Caco-2 (cell line): Measurements from ENCODE around the gene ANKLE1. TPM values are rescaled to one million over a fixed set of nuclear protein-coding genes. Genes with fewer than 3 reads are reported as not detected.

ENCODE experiments used
- BruUV-seq: library from RNA; stranded (reverse); fragments of 400-500 nt; replicated peaks from 2 replicates; lab custom pipeline; 2021; lab: Mats Ljungman, UMichigan
- CTCF ChIA-PET: fragments of 300-600 bp; sonication (Branson Sonifier 250); formaldehyde crosslinking; loops from one replicate; lab custom pipeline; 2022; ENCODE audit warnings: antibody characterized with exemption; lab: Charles Lee
- POLR2A ChIA-PET: fragments of 300-600 bp; sonication (Branson Sonifier 250); formaldehyde crosslinking; loops from one replicate; lab custom pipeline; 2022; ENCODE audit warnings: antibody characterized with exemption; lab: Charles Lee
- DNase-seq, 2 experiments: peaks; one replicate each; pipeline versions ENCODE4 v3.0.0 to v3.0.0-alpha.2; 2020 to 2022
- H3K27me3 ChIP-seq: replicated peaks from 2 replicates; pipeline ENCODE4 v1.6.0; 2011; ENCODE audit warnings: low read length; ENCODE audit not compliant: control insufficient read depth, insufficient read depth
- H3K36me3 ChIP-seq: 2 replicates; pipeline ENCODE4 v1.5.1; 2011; ENCODE audit warnings: low read length; ENCODE audit not compliant: control insufficient read depth, insufficient read depth
- H3K4me1 ChIP-seq: fragments of 250-450 bp; sonication (Bioruptor Pico); 2 replicates; pipeline ENCODE4 v1.5.1; 2020; ENCODE audit warnings: mild to moderate bottlenecking
- H3K4me3 ChIP-seq: 2 replicates; pipeline ENCODE4 v1.5.1; 2011; ENCODE audit warnings: low read depth, mild to moderate bottlenecking, control low read depth, low read length
- H3K9me3 ChIP-seq: fragments of 250-450 bp; sonication (Bioruptor Pico); 2 replicates; pipeline ENCODE4 v1.5.1; 2020; ENCODE audit warnings: mild to moderate bottlenecking, moderate library complexity
- H3K27ac Mint-ChIP-seq: one replicate; pipeline ENCODE4 v1.8.0; 2022; ENCODE audit warnings: mixed read lengths; ENCODE audit not compliant: unreplicated experiment
- H3K27me3 Mint-ChIP-seq: one replicate; pipeline ENCODE4 v1.8.0; 2022; ENCODE audit warnings: mixed read lengths; ENCODE audit not compliant: insufficient read depth, unreplicated experiment
- H3K36me3 Mint-ChIP-seq: one replicate; pipeline ENCODE4 v1.8.0; 2022; ENCODE audit warnings: mild to moderate bottlenecking, mixed read lengths; ENCODE audit not compliant: insufficient read depth, unreplicated experiment
- H3K4me1 Mint-ChIP-seq: one replicate; pipeline ENCODE4 v1.8.0; 2022; ENCODE audit warnings: low read depth, mixed read lengths; ENCODE audit not compliant: unreplicated experiment
- H3K4me3 Mint-ChIP-seq: one replicate; pipeline ENCODE4 v1.8.0; 2022; ENCODE audit warnings: mild to moderate bottlenecking, moderate library complexity, mixed read lengths; ENCODE audit not compliant: unreplicated experiment
- H3K9me3 Mint-ChIP-seq: one replicate; pipeline ENCODE4 v1.8.0; 2022; ENCODE audit warnings: mixed read lengths; ENCODE audit not compliant: unreplicated experiment
- CTCF ChIP-seq, 2 experiments: fragments of 200-600 bp in 1 of 2; IDR thresholded peaks; 1 replicate in 1 of 2; 2 replicates in 1 of 2; pipeline versions ENCODE4 v1.5.1 to v1.8.0; 2011 to 2022; ENCODE audit warnings: antibody characterized with exemption in 1 of 2, control low read depth in 1 of 2, inconsistent platforms in 1 of 2, low read depth in 1 of 2, low read length in 1 of 2, mild to moderate bottlenecking in 1 of 2, moderate library complexity in 1 of 2; ENCODE audit not compliant: insufficient read depth in 1 of 2, severe bottlenecking in 1 of 2, unreplicated experiment in 1 of 2
- intact Hi-C: fragments of 100-400 bp; cut with micrococcal nuclease; formaldehyde crosslinking; loops from one replicate; pipeline ENCODE4 v1.10.0; 2022; ENCODE audit not compliant: unreplicated experiment
- total RNA-seq: library from RNA; stranded (reverse); gene quantifications from 2 replicates; pipeline ENCODE4 v1.2.3, GENCODE V29; 2022

The ANKLE1 gene
- total RNA-seq, 1 experiment from 2014 or later: 14.3 TPM

DNA sequence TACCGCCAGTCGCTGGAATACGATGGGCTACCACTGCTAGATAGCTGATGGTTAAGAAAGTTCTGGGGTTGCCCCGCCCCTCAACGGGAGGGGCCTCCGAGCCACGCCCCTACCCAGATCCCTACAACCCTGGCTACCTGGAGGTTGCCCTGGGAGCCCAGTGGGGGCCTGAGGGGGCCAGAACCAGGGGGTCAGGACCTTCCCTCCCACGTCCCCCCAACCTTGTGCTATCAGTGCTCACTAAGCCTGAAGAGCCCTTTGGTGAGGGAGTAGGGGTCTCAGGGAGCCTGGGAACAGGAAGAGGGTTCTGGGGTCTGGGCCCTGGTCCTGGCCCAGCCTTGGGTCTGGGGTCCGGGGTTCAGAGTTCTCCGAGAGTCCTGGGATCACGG is 46.8 kb upstream of the ANKLE1 start:
- CTCF ChIA-PET: no interaction called here
- no peak for DNase-seq
- POLR2A ChIA-PET: interaction anchor here (0.7 kb wide), 1 partner anchor 19 kb away, joined by 3 read pairs; the partner anchor contains the start of gene USE1
- no TSS peak for BruUV-seq
- Mint-ChIP-seq H3K36me3 (peaks cover 78% of the 10 kb centered on the region), H3K9me3 (no peaks in the 10 kb centered on the region), H3K27ac (no peak overlapping the region), H3K4me3 (no peak overlapping the region), H3K27me3 (no peaks in the 10 kb centered on the region), H3K4me1 (peaks cover 1% of the 10 kb centered on the region)
- peaks cover 2% of the 10 kb centered on the region; the same call in 1 of the 2 replicates for H3K4me1 ChIP-seq
- TF ChIP-seq CTCF (IDR thresholded peaks at IDR 0.05; ENCODE audit: insufficient read depth in 1 of 2, low read depth in 1 of 2, low read length in 1 of 2, severe bottlenecking in 1 of 2, unreplicated experiment in 1 of 2): no peak
- H3K36me3 ChIP-seq: peaks cover 2% of the 10 kb centered on the region
- H3K9me3 ChIP-seq: no peaks in the 10 kb centered on the region; the same call in 1 of the 2 replicates
- intact Hi-C loops: no loop called here
- H3K27me3 ChIP-seq: no peaks in the 10 kb centered on the region
- H3K4me3 ChIP-seq: no peak overlapping the region

- no TSS peak for BruUV-seq
- no peaks in the 10 kb centered on the region for H3K27me3 ChIP-seq
- Mint-ChIP-seq H3K4me1 (peaks cover 7% of the 10 kb centered on the region), H3K9me3 (no peaks in the 10 kb centered on the region), H3K27me3 (no peaks in the 10 kb centered on the region), H3K4me3 (no peak overlapping the region), H3K27ac (no peak overlapping the region), H3K36me3 (peaks cover 78% of the 10 kb centered on the region)
- no peak overlapping the region for H3K4me3 ChIP-seq
- DNase-seq: no peak
- CTCF ChIA-PET: no interaction called here
- H3K36me3 ChIP-seq: peaks cover 2% of the 10 kb centered on the region
- no peak for TF ChIP-seq CTCF (IDR thresholded peaks at IDR 0.05; ENCODE audit: insufficient read depth in 1 of 2, low read depth in 1 of 2, low read length in 1 of 2, severe bottlenecking in 1 of 2, unreplicated experiment in 1 of 2)
- intact Hi-C loops: no loop called here
- POLR2A ChIA-PET: no interaction called here
- H3K9me3 ChIP-seq: no peaks in the 10 kb centered on the region; the same call in 1 of the 2 replicates
- peaks cover 8% of the 10 kb centered on the region for H3K4me1 ChIP-seq
Measured at GRCh38 chr19:17235300-17235970, 46.3 kb upstream of the ANKLE1 start.

DNA sequence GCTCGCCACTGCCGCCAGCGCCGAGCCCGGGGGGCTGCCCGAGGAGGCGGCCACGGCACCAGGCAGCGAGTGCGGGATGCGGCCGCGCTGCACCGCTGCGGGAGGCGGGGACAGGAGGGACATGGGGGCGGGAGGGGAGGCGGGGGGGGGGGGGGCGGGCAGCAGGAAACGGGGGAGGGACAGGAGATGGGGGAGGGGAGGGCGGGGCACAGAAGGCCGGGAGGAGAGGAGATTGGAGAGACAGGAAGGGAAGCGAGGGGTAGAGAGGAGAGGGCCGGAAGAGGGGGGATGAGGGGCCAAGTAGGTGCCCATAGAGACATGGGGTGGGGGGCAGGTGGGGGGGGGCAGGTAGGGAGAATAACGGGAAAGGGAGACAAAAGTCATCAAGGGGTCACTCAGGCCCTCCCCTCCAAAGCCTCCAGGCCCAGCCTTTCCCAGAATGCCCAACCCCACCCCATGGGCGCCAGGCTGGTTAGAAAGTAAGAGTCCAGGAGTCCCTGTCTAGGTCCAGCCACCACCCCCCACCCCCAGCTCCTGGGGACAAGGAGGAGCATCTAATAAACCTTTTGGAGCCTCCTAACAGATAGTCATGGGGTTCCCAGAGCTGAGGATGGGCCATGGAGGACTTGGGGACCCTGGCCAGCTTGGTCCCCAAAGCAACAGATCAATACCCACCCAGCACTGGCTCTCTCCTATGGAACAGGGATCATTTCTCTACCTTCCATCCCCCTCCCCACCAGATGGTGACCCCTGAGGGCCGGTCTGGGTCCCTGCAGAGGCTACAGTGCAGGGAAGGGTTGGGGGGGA is 45.5 kb upstream of the ANKLE1 start:
- H3K36me3 ChIP-seq: peaks cover 2% of the 10 kb centered on the region
- Mint-ChIP-seq H3K9me3 (no peaks in the 10 kb centered on the region), H3K4me1 (peaks cover 13% of the 10 kb centered on the region), H3K36me3 (peaks cover 78% of the 10 kb centered on the region), H3K4me3 (no peak overlapping the region), H3K27me3 (no peaks in the 10 kb centered on the region), H3K27ac (no peak overlapping the region)
- BruUV-seq: no TSS peak
- H3K27me3 ChIP-seq: no peaks in the 10 kb centered on the region
- H3K9me3 ChIP-seq: no peaks in the 10 kb centered on the region; the same call in 1 of the 2 replicates
- no peak overlapping the region for H3K4me3 ChIP-seq
- POLR2A ChIA-PET: no interaction called here
- H3K4me1 ChIP-seq: peaks cover 15% of the 10 kb centered on the region
- TF ChIP-seq CTCF (IDR thresholded peaks at IDR 0.05; ENCODE audit: insufficient read depth in 1 of 2, low read depth in 1 of 2, low read length in 1 of 2, severe bottlenecking in 1 of 2, unreplicated experiment in 1 of 2): no peak
- intact Hi-C loops: no loop called here
- CTCF ChIA-PET: no interaction called here
- no peak for DNase-seq
